ENCODE data around the gene TMPRSS11E.

GRCh38 chr4:68498413-68499007, 51.2 kb downstream of the TMPRSS11E start:
- TF ChIP-seq CTCF (IDR thresholded peaks at IDR 0.05) (peak in 2 of 3 donors; percentile 81 to 88), POLR2AphosphoS5 (IDR thresholded peaks at IDR 0.05) (no peak), POLR2A (IDR thresholded peaks at IDR 0.05) (no peak)
